ENCODE measurements around the gene ST6GALNAC3.
"Not testable (repeated sequence)": the region's sequence is repeated elsewhere in the genome, so short reads cannot be mapped to it uniquely, and the experiment has no call there.

ST6GALNAC3 gene

GRCh38 chr1:76330991-76331603 lies 256.6 kb downstream of the ST6GALNAC3 start:
- no peaks in the 10 kb centered on the region for H3K9me3 ChIP-seq (ENCODE audit: insufficient read depth, low read depth, low read length)
- no peak overlapping the region for H3K4me3 ChIP-seq (ENCODE audit: low read length)
- no peak overlapping the region for H3K27ac ChIP-seq (ENCODE audit: low read length)
- H3K27me3 ChIP-seq (ENCODE audit: insufficient read depth, low read length), result no peaks in the 10 kb centered on the region
- no peaks in the 10 kb centered on the region for H3K36me3 ChIP-seq (ENCODE audit: insufficient read depth, low read depth, low read length)
- no peak overlapping the region for H3K9ac ChIP-seq (ENCODE audit: low read depth, low read length)
- H3K4me1 ChIP-seq (ENCODE audit: insufficient read depth, low read length), result no peaks in the 10 kb centered on the region

- Histone ChIP-seq H3K4me1 (ENCODE audit: insufficient read depth, low read length) (no peaks in the 10 kb centered on the region), H3K27me3 (ENCODE audit: insufficient read depth, low read length) (no peaks in the 10 kb centered on the region), H3K36me3 (ENCODE audit: insufficient read depth, low read depth, low read length) (no peaks in the 10 kb centered on the region), H3K27ac (ENCODE audit: low read length) (no peak overlapping the region), H3K9me3 (ENCODE audit: insufficient read depth, low read depth, low read length) (no peaks in the 10 kb centered on the region), H3K9ac (ENCODE audit: low read depth, low read length) (no peak overlapping the region), H3K4me3 (ENCODE audit: low read length) (no peak overlapping the region)
These were observed 261.3 kb downstream of the ST6GALNAC3 start for GRCh38 chr1:76335882-76336281.

GRCh38 chr1:76336931-76337371 lies 262.4 kb downstream of the ST6GALNAC3 start:
- no peaks in the 10 kb centered on the region for H3K4me1 ChIP-seq (ENCODE audit: insufficient read depth, low read length)
- no peaks in the 10 kb centered on the region for H3K27me3 ChIP-seq (ENCODE audit: insufficient read depth, low read length)
- no peak overlapping the region for H3K4me3 ChIP-seq (ENCODE audit: low read length)
- H3K27ac ChIP-seq (ENCODE audit: low read length), result no peak overlapping the region
- H3K9me3 ChIP-seq (ENCODE audit: insufficient read depth, low read depth, low read length), result no peaks in the 10 kb centered on the region
- no peaks in the 10 kb centered on the region for H3K36me3 ChIP-seq (ENCODE audit: insufficient read depth, low read depth, low read length)
- no peak overlapping the region for H3K9ac ChIP-seq (ENCODE audit: low read depth, low read length)

GRCh38 chr1:76337542-76338219 lies 263.1 kb downstream of the ST6GALNAC3 start:
- Histone ChIP-seq H3K9me3 (ENCODE audit: insufficient read depth, low read depth, low read length) (no peaks in the 10 kb centered on the region), H3K36me3 (ENCODE audit: insufficient read depth, low read depth, low read length) (no peaks in the 10 kb centered on the region), H3K9ac (ENCODE audit: low read depth, low read length) (no peak overlapping the region), H3K4me1 (ENCODE audit: insufficient read depth, low read length) (no peaks in the 10 kb centered on the region), H3K27ac (ENCODE audit: low read length) (no peak overlapping the region), H3K4me3 (ENCODE audit: low read length) (no peak overlapping the region), H3K27me3 (ENCODE audit: insufficient read depth, low read length) (no peaks in the 10 kb centered on the region)

- Histone ChIP-seq H3K27me3 (ENCODE audit: insufficient read depth, low read length) (no peaks in the 10 kb centered on the region), H3K4me1 (ENCODE audit: insufficient read depth, low read length) (no peaks in the 10 kb centered on the region), H3K9me3 (ENCODE audit: insufficient read depth, low read depth, low read length) (no peaks in the 10 kb centered on the region), H3K36me3 (ENCODE audit: insufficient read depth, low read depth, low read length) (no peaks in the 10 kb centered on the region), H3K9ac (ENCODE audit: low read depth, low read length) (no peak overlapping the region), H3K27ac (ENCODE audit: low read length) (no peak overlapping the region), H3K4me3 (ENCODE audit: low read length) (no peak overlapping the region)
These were observed 265.5 kb downstream of the ST6GALNAC3 start for GRCh38 chr1:76340056-76340455.

GRCh38 chr1:76341816-76342215 lies 267.3 kb downstream of the ST6GALNAC3 start:
- H3K4me3 ChIP-seq (ENCODE audit: low read length); H3K9ac ChIP-seq (ENCODE audit: low read depth, low read length); H3K4me1 ChIP-seq (ENCODE audit: insufficient read depth, low read length); H3K27me3 ChIP-seq (ENCODE audit: insufficient read depth, low read length); H3K36me3 ChIP-seq (ENCODE audit: insufficient read depth, low read depth, low read length); H3K9me3 ChIP-seq (ENCODE audit: insufficient read depth, low read depth, low read length); H3K27ac ChIP-seq (ENCODE audit: low read length): not testable (repeated sequence)

- Histone ChIP-seq H3K9me3 (ENCODE audit: insufficient read depth, low read depth, low read length) (no peaks in the 10 kb centered on the region), H3K27ac (ENCODE audit: low read length) (no peak overlapping the region), H3K4me1 (ENCODE audit: insufficient read depth, low read length) (no peaks in the 10 kb centered on the region), H3K27me3 (ENCODE audit: insufficient read depth, low read length) (no peaks in the 10 kb centered on the region), H3K4me3 (ENCODE audit: low read length) (no peak overlapping the region), H3K9ac (ENCODE audit: low read depth, low read length) (no peak overlapping the region), H3K36me3 (ENCODE audit: insufficient read depth, low read depth, low read length) (no peaks in the 10 kb centered on the region)
These were observed 268.8 kb downstream of the ST6GALNAC3 start for GRCh38 chr1:76343356-76343755.

- Histone ChIP-seq H3K4me1 (ENCODE audit: insufficient read depth, low read length) (peaks cover 9% of the 10 kb centered on the region; the same call in 1 of the 2 replicates), H3K27ac (ENCODE audit: low read length) (no peak overlapping the region), H3K9me3 (ENCODE audit: insufficient read depth, low read depth, low read length) (no peaks in the 10 kb centered on the region), H3K36me3 (ENCODE audit: insufficient read depth, low read depth, low read length) (no peaks in the 10 kb centered on the region), H3K9ac (ENCODE audit: low read depth, low read length) (no peak overlapping the region), H3K4me3 (ENCODE audit: low read length) (no peak overlapping the region), H3K27me3 (ENCODE audit: insufficient read depth, low read length) (no peaks in the 10 kb centered on the region)
These were observed 277.1 kb downstream of the ST6GALNAC3 start for GRCh38 chr1:76351655-76352054.

GRCh38 chr1:76352741-76353435 lies 278.3 kb downstream of the ST6GALNAC3 start:
- H3K27ac ChIP-seq (ENCODE audit: low read length), result no peak overlapping the region

GRCh38 chr1:76354236-76354635 lies 279.7 kb downstream of the ST6GALNAC3 start:
- H3K9me3 ChIP-seq (ENCODE audit: insufficient read depth, low read depth, low read length), result no peaks in the 10 kb centered on the region
- H3K4me1 ChIP-seq (ENCODE audit: insufficient read depth, low read length), result peaks cover 9% of the 10 kb centered on the region; the same call in 1 of the 2 replicates
- H3K4me3 ChIP-seq (ENCODE audit: low read length), result no peak overlapping the region
- no peak overlapping the region for H3K27ac ChIP-seq (ENCODE audit: low read length)
- H3K27me3 ChIP-seq (ENCODE audit: insufficient read depth, low read length), result no peaks in the 10 kb centered on the region
- H3K36me3 ChIP-seq (ENCODE audit: insufficient read depth, low read depth, low read length), result no peaks in the 10 kb centered on the region
- no peak overlapping the region for H3K9ac ChIP-seq (ENCODE audit: low read depth, low read length)

More at GRCh38 chr1:76352741-76353435, 278.3 kb downstream of the ST6GALNAC3 start:
- H3K4me3 ChIP-seq (ENCODE audit: low read length), result no peak overlapping the region
- no peaks in the 10 kb centered on the region for H3K36me3 ChIP-seq (ENCODE audit: insufficient read depth, low read depth, low read length)
- no peaks in the 10 kb centered on the region for H3K27me3 ChIP-seq (ENCODE audit: insufficient read depth, low read length)
- H3K9ac ChIP-seq (ENCODE audit: low read depth, low read length), result no peak overlapping the region
- no peaks in the 10 kb centered on the region for H3K9me3 ChIP-seq (ENCODE audit: insufficient read depth, low read depth, low read length)
- peaks cover 9% of the 10 kb centered on the region; the same call in 1 of the 2 replicates for H3K4me1 ChIP-seq (ENCODE audit: insufficient read depth, low read length)

- no peaks in the 10 kb centered on the region for H3K36me3 ChIP-seq (ENCODE audit: insufficient read depth, low read depth, low read length)
- H3K27ac ChIP-seq (ENCODE audit: low read length), result no peak overlapping the region
- H3K4me3 ChIP-seq (ENCODE audit: low read length), result no peak overlapping the region
- no peaks in the 10 kb centered on the region for H3K4me1 ChIP-seq (ENCODE audit: insufficient read depth, low read length)
- no peaks in the 10 kb centered on the region for H3K27me3 ChIP-seq (ENCODE audit: insufficient read depth, low read length)
- no peaks in the 10 kb centered on the region for H3K9me3 ChIP-seq (ENCODE audit: insufficient read depth, low read depth, low read length)
- no peak overlapping the region for H3K9ac ChIP-seq (ENCODE audit: low read depth, low read length)
These were observed 292.2 kb downstream of the ST6GALNAC3 start for GRCh38 chr1:76366726-76367125.

- Histone ChIP-seq H3K27ac (ENCODE audit: low read length) (no peak overlapping the region), H3K9me3 (ENCODE audit: insufficient read depth, low read depth, low read length) (no peaks in the 10 kb centered on the region), H3K27me3 (ENCODE audit: insufficient read depth, low read length) (no peaks in the 10 kb centered on the region), H3K4me3 (ENCODE audit: low read length) (no peak overlapping the region), H3K9ac (ENCODE audit: low read depth, low read length) (no peak overlapping the region), H3K36me3 (ENCODE audit: insufficient read depth, low read depth, low read length) (no peaks in the 10 kb centered on the region), H3K4me1 (ENCODE audit: insufficient read depth, low read length) (peaks cover 10% of the 10 kb centered on the region; the same call in 1 of the 2 replicates)
These were observed 297.4 kb downstream of the ST6GALNAC3 start for GRCh38 chr1:76371941-76372340.
